GM19463 (cell line): ENCODE results near the gene PNRC1.
A peak's percentile ranks its signal among the peaks of the same experiment; 100 is the strongest.
"Not testable (repeated sequence)": the region's sequence is repeated elsewhere in the genome, so short reads cannot be mapped to it uniquely, and the experiment has no call there.

Experiments used
- ATAC-seq: cut with Tn5 transposase; IDR thresholded peaks from one replicate; pipeline ENCODE4 v1.9.1; 2021; ENCODE audit warnings: mild to moderate bottlenecking, moderate library complexity; ENCODE audit not compliant: unreplicated experiment

PNRC1 gene

DNA sequence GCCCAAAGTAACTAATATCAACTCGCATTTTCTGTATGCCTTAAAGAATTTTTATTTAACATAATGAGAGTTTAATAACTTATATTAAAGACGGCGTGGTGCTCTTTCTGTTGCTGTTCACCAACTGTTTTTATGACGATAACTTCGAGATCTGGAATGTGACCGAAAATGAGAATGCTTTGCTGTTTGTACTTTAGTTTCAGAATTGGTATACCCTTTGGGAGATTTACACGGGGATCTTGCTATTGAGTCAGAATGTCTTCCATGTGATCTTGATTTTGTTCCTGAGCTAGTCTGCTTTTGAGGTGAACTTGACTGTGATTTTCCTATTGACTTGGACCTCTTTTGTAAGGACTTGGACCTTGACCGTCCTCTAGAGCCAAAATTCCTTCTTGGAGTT lies 17.9 kb downstream of the PNRC1 start:
- ATAC-seq: no peak

DNA sequence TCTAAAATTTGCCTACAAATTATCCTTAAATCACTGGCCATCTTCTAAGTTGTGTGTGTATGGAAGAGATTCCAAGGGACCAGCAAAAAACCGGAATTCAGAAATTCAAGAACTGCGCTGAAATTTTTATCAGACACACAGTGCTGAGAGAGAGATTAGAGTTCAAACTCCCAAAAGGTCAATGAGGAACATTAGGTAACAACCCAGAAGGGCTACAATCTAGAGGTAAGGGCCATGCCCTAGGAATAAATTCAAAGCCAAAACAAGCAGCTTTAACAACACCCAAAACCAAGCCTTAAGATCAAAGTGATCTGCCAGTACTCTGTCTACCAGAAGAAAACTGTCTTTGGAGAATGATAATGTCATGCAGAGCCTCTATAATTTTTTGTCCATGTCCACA lies 19.6 kb downstream of the PNRC1 start:
- no peak for ATAC-seq

DNA sequence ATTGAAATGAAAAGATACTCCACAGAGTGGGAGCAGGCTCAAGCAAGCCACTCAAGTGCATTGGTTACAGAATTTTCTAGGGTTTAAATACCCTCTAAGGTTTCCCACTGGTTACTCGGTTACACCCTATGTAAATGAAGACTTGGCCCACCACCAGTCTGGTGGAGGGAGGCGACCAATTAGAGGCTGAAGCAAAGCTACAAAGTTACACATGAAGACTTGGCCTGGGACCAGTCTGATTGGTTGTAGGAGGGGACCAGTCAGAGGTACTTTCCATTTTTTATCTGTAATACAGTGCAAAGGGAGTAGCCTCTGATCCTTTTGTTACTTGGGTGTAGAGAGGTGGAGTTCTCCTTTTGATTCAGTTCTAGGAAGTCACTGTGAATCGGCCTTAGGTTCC lies 29.7 kb downstream of the PNRC1 start:
- ATAC-seq: no peak

DNA sequence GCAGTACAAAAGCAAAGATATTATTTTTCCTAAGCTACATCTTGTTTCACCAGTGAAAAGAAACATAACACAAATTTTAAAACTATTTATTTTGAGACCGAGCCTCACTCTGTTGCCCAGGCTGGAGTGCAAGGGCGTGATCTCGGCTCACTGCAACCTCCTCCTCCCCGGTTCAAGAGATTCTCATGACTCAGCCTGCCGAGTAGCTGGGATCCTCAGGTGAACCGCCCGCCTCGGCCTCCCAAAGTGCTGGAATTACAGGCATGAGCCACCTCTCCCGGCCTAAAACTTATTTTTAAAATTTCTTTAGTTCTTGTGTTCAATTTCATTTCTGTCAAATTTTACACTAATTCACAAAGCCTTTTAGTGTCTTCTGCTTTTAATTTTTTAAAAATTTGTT lies 31.4 kb downstream of the PNRC1 start:
- ATAC-seq: no peak

DNA sequence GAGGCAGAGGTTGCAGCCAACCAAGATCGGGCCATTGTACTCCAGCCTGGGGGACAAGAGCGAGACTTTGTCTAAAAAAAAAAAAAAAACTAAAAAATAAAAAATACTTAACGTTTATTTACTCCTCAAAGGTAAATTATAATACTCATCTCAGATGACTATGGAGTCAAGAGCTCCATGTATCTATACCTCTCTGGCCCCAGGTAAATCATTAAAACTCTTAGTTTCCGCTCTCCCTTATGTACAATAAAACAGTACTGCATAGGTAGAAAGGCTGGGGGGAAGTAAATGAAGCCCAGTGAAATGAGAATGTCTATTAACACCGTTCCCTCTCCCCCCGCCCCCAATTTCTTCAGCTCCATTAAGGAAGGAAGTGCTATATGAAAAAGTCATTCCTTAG lies 36.2 kb downstream of the PNRC1 start:
- ATAC-seq: no peak

DNA sequence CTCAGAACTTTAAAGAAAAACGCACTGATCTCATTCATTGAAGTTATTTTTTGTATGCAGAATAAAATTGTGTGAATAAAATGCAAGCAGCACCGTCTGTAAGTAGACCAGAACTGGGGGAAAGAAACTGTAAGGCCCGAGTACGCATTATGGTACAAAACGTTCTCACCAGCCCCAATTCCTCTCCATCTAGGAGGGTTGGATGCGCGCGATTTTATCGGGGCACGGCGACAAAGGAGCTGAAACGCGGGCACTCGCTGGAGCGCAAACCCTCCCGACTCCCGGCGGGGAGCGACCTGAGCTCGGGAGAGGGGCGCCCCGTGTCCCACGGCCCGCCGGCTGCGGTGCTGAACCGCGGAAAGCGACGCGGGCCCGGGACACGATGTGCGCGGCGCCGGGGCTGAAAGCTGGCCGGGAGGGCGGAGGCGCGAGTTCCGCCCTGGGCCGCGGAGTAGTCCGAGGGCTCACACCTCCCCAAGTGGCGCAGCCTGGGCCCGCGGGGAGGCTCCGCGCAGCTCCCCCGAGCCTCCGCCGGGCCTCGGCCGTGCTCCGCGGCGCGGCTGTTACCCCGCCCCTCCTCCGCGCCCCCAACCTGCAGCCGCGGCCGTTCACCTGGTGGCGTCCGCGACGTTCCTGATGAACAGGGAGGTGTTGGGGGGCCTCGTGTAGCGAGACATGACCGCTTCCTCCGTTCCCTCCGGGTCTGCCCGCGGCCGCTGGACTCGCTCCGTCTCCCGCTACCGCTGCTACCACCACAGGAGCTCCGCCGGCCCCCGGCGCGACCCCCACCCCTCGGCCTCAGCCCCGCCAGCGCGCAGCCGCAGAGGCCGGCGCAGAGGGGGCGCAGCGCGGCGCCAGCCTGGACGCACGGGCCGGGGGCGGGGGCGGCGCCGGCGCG lies 36.9 kb downstream of the PNRC1 start, which contains the start of gene SRSF12:
TSS of gene SRSF12 (minus strand) at position 861 of the 898 bp plus-strand sequence. CDS start at position 677, 184 bp downstream.
- ATAC-seq: peak; percentile 80

DNA sequence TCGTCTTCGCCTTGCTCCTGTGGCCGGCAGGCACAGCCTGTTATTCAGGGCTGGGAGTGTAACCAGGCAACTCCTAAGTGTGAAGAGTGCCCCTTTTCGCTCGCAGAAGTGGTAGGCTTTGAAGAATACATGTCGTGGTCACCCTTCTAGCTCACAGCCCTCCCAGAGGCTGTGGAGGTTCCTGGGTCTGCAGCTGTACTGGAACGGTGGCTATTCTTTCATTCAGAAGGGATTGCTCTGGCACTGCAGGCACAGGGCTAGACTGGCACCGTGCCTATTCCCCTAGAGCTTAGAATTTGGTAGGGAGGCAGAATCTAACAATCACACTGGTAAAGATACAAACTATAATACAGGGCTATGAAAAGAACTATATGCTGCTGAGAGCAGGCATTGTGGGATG lies 38.4 kb downstream of the PNRC1 start:
- ATAC-seq: no peak

DNA sequence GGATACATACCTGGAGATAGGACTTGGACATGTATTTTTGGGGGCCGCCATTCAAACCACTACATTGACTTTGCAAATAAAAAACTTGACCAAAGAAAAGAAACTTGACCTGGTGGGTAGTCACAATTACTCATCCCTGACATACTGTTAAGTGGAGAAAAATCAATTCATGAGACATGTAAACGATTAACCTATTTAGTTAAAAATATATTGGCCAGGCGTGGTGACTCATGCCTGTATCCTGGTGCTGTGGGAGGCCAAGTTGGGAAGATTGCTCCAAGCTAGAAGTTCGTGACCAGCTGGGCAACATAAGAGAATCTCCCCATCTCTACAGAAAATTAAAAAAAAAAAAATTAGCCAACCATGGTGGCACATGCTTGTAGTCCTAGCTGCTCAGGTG lies 39.8 kb downstream of the PNRC1 start:
- ATAC-seq: no peak

DNA sequence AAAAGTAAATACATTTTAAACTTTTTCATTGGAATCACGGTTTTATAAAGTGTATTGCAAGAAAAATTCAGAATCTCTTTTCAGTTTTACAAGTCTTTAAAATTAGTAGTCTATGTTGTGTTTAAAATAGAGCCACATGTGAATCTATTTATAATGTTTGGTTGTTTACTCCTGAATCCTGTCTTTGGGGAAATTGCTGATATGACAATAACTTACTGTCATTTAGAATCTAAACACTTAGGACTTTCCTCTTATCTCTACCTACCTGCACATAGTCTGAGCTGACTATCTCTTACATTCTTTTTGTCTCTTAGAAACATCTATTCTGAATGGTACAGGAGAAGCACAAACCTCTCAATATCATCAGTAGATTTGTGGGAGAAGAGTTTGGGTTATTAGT lies 41.4 kb downstream of the PNRC1 start:
- ATAC-seq: no peak

DNA sequence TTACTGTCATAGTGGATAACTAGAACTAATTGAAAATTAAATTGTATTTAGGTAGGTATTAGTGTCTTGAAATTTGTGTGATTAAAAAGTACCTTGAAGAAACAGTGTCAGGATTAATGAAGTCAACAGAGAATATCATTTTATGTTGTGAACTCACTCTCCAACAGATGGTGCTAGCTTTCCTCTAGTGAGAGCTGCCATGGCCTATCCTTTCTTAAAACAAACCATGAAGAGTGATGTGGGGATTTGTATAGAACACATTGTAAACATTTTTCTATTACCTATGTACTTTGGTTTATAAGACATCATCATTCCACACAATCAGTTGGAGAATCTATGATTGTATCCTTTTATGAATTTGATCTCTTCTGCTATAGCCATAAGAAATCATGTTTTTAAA lies 42.1 kb downstream of the PNRC1 start:
- ATAC-seq: no peak

DNA sequence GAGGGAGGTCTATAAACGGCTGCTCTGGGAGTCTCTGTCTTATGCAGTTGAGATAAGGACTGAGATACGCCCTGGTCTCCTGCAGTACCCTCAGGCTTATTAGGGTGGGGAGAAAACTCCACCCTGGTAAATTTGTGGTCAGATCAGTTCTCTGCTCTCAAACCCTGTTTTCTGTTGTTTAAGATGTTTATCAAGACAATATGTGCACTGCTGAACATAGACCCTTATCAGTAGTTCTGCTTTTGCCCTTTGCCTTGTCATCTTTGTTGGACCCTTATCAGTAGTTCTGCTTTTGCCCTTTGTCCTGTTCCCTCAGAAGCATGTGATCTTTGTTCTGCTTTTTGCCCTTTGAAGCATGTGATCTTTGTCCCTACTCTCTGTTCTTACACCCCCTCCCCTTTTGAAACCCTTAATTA lies 47.7 kb downstream of the PNRC1 start:
- ATAC-seq: not testable (repeated sequence)

DNA sequence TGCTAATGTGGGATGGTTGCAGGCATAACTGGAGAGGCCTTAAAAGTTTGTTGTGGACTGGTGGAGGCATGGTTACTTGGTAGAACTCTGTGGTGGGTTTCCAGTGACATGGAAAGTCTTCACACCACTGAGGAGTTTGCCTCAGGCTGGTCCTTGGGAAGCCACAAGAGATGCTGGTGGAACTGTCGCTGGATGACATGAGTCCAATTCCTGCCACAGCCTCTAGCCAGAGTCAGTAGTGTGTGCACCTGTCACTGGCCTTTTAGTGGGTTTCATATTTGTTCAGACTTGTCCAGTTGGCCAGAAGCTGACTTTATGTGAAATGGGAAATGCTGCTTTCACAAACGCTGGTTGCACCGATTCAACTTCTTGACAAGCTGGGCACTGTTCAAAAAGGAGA lies 51.0 kb downstream of the PNRC1 start:
- no peak for ATAC-seq

DNA sequence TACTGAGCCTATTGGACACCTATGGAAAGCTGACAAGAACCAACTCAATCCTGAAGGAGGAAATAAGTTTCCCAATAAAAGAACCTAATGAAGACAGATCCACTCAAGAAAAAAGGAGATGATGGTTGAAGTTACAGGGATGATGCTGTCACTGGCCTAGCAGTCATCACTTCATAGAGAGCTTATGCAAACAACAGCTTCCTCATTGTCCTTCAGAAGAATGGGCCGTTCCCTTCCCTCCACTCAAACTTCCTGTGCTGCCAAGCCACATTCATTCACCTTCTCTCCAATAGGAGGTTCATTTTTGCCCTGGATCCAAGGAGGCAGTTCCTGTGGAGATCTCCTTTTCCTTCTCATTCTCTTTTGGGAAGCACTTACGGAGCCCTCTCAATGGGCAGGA lies 51.5 kb downstream of the PNRC1 start:
- no peak for ATAC-seq

DNA sequence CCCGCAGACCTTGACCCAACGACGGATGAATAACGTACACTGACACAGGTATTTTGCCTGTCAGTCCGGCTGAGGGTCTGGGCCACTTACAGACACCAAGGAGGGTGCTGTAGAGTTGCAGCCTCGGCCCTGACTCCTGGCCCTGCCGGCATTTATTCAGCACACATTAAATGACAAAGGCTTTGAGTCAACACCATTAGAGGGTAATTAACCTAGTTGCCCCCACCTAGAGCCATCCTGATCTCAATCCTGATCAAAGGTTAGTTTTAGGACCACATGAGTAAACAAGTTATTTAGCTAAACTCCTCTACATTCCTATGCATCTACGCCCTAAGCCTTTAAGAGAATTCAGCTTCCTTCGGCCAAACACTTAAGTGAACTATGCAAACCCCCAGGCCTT lies 53.4 kb downstream of the PNRC1 start:
- ATAC-seq: no peak

DNA sequence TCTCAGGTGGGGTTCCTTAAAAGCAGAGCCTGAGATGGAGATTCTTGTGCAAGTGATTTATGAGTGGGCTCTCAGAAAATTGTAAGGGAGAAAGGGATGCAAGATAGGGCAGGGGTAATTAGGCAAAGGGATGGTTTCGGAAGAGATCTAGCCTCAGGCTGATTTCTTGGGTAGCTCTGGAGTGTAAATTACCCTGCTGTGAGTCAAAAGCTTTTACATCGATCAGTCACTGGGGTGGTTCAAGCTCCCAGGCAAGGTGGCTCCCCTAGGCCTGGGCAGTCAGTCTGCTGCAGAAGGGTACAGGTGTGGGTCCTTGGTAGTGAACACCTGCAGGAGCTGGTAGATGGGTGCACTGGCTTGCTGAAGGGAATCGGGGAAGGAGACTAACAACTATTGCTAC lies 54.2 kb downstream of the PNRC1 start:
- no peak for ATAC-seq
